Effector CD8-positive, alpha-beta T cell (primary cell): Measurements from ENCODE around the gene VSIR.

ENCODE experiments used
- DNase-seq: peaks from one replicate; lab custom pipeline; 2025; lab: John Stamatoyannopoulos, UW

The VSIR gene

DNA sequence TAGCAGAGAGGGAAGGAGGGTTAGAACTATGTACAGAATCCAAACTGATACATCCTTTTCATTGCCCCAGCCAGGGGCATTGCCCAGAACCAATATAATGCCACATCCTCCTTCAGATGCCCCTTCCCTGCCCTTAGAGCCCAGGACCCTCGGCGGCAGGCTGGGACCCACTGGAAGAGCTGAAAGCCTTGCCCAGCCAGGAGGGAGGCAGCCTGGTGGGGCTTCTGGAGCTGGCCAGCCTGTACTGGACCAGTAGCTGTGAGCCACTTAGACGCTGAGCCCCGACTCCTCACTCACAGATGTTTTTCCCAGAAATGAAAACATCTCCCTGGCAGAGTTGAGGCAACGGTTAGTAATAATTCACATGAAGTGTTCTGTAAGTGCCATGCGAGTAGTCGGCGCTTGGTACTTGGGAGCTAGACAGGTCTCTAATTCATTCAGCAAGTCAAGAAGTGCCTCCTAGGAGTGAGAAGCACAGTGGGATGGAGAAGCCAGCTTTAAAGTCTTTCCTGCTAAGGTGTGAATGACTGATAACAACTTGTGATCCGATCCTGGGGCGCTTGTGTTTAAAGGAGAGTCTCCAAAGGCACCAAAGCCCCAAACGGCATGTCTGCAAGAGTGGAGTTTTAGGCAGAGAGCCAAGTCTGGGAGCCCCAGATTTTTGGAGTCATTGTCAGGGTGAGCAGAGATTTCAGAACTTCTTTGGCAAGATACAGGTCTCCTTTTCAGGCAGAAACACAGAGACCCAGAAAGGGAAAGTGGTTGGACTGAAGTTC, 9.8 kb downstream of the VSIR start:
- DNase-seq, result no peak

DNA sequence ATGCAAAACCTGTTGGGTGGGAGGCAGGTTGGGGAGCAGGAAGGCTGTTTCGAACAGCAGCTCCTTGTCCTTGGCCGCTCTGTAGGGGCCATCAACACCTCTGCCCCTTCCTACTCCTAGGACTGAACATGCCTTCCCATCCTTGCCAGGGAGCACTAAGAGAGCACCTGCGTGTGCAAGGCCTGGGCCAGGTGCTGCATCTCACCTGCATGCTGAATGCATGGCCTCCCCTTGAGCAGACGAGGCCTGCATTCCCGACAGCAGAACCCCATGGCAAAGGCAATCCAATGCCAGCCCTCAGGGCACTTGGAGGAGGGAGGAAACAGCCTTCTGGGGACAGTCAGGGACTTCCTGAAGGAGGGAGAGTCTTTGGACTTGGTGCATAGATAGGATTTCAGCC, 11.0 kb downstream of the VSIR start:
- no peak for DNase-seq

DNA sequence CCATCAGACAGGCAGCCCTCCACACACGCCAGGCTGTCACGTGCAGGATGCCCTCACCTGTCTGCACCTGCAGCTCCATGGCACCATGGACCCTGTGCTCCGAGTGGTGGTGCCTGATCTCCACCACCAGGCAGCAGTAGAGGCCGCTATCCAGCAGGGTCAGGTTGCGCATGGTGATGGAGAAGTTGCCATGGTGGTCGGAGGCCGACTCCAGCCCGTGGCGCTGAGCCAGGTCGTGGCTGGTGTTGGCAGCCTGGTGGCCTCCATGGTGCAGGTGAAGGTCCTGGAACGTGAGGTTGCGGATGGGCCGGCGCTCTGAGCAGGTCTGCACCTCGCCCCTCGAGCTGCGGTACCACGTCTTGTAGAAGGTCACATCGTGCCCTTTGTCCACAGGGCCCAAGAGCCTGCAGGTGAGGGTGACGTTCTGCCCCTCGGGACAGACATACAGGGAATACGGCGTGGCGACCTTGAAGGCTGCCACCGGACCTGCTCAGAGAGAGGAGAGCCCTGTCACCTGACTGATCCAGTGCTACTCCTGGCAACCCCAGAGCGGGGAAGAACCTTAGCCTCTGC, 11.7 kb downstream of the VSIR start:
- DNase-seq, result no peak

DNA sequence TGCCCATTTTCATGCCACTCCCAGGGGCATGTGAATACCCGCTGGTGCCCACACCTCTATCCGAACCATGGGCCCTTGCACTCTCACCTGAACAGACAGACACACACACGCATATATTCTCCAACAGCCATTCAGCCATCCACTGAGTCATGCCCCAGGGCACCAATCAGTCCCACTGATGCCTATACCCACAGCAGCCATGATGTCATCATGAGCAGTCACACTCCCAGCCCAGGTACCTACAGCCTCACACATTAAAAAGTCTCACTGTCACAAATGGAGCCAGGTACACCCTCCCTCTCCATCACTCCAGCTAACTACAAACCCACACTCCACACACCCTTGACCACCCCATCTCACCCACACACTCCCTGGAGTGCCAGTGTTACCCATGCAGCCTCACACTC, 12.2 kb downstream of the VSIR start:
- DNase-seq, result no peak

DNA sequence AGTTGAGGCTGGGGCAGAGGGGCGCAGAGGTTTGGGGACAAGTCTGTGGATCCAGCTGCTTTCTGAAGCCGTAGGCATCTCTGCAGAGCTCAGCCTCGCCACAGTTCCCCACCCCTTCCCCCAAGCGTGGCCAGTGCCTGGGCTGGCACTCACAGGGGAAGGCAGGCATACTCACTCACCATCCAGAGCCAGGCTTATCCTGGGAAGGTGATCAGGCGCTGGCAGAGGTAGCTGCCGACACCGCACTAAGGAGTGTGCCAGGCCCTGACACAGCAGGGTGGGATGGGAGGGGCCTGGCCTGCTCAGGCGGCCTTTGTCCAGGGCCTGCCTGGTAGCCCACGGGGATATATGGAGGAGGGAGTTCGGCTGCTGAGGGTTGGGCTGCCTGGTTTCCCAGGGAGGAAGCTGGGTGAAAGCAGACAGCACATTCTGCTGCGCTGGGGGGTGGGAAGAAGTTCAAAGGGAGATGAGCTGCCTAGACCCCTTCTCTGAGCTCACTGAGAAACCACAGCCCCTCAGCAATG, 15.9 kb downstream of the VSIR start:
- DNase-seq, result peak; percentile 19

DNA sequence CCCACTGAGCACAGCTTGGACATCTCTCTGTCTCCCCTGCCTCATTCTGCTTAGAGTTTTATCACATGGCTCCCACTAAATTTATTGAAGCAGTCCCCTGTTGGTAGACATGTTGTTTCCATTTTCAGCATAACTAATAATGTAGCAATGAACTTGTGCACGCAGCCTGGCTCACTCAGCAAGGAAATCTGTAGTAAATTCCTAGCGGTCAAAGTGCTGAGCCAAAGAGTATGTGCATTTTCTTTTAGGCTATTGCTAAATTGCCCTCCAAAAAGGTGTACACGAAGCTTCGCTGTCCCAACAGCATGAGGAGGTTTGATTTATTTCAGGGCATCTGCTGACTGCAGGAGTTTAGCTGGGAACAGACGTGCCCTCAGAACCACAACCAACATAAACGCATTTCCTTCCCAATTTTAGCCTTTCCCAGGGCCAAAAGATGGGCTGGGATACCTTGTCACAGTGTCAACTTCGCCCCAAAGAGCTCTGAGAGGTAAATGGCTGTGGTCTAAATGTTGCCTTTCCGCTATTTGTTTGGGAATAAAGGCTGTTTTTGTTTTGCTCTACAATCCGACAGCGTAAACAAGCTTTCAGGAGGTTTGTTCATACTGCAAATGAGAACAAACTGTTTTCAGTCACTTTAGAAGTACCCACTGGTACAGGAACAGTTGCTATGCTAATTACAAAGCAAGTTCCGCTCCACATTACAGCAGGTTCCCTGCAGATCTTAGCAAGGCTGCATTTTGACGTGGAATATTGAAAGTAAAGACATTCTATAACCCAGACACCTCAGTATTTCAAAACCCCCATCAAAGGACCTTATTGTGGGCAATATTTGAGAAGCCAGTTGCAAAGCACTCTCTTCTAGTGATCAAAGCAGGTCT, 16.8 kb downstream of the VSIR start:
- no peak for DNase-seq

DNA sequence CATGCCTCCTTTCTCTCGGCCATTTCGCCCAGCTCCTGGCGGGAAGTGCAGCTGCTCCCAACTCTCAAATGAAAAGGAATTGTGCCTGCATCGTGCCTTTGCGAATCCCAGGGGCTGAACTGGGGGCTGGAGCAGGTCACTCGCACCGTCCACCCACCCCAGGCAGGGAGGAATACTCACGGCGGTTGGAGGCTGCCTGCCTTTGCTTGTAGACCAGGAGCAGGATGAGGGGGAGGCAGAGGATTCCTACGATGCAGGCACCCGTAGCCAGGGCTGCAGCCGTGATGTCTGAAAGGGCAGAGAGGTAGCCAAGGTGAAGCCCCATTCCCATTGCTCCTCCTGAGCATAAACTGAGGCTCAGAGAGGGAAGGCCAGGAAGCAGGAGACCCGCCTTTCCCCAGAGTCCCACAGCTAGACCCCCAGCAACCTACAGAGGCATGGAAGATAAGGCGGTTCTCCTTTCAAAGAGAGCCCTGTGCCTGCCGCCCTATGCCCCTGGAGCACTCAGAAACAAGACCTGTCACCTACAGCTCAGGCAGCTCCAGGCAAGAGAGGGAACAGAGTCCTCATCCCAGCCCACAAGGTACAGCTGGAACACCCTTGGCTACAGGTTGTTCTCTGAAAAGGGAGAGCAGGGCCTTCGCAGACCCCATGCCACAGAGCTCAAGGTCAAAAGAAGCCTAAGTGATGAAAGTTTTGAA, 18.0 kb downstream of the VSIR start:
- no peak for DNase-seq

DNA sequence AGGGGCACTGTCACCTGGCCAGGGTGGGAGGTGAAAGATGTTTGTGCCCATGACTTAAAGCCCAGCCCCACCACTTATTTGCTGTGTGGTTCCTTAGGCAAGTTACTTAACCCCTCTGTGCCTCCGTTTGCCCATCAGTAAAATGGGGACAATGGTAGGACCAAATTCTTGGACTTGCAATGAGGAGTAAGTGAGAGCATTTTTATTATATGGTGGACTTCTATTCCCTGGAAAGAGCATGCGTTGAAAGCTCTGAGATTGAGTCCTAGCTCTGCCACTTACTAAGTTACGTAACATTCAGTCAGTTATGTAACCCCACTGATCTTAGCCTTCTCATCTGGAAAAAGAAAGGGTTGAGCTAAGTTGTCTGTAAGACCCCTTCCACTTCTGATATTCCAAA, 18.8 kb downstream of the VSIR start:
- DNase-seq, result no peak

DNA sequence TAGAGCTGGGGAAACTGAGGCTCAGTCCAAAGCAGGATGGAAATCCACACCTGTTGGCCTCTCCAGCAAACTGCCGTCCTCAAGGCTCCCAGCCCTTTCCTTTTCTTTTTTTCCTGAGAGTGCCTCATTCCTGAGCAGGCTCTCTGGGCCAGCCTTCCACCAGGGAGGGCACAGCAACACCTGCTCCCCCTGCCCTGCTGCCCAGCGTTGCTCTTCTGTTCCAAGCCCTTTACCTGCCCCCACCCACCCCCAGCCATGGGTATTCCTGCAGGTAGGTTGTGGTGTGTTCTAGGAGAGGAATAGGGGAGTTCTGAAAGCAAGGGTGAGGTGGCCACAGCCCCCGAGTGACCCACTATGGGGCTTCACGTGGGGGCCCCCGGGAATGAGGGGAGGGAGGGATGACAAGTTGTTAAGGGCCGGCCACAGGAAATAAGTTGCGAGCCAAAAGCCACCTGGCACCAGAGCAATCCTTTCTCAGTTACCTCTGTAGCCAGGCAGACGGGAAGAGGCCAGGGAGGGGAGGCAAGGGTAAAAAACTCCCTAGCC, 19.3 kb downstream of the VSIR start:
- DNase-seq, result no peak

DNA sequence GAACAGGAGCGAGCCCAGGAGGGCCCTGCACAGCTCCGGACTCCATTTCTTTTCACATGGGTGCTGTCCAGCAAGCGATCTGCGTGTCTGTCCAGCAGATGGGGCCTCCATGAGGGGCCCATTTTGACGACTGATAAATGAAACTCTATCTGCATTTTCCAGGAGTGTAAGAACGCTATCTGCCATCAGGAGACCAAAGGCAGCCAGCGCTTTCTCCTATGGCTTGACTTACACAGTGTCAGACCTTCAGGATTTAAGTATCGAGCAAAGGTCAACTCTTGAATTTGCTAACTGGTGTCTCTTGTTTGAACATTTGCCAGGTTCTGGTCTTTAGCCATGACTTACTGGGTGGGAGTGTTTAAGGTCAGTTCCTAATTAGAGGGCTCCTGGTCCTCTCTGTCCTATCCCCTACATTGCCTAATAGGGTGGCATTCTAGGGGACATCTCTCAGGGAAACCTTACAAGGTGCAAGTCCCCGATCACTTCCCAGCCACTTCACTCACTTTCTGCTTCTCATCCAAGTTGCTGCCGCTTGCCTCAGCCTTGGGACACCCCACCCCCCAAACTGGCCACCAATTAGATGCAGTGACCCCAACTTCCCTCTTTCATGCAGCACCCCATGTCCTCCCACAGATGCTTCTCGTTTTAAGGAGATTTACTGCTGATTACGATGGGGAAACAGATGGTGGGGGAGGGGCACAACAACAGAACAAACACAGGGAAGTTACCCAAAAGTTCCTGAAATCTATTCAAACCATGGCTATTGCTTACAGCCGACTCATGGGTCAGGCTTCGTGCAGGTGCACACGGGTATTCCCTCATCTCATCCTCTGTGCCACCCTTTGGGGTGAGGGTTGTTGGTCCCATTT, 20.0 kb downstream of the VSIR start:
- no peak for DNase-seq

DNA sequence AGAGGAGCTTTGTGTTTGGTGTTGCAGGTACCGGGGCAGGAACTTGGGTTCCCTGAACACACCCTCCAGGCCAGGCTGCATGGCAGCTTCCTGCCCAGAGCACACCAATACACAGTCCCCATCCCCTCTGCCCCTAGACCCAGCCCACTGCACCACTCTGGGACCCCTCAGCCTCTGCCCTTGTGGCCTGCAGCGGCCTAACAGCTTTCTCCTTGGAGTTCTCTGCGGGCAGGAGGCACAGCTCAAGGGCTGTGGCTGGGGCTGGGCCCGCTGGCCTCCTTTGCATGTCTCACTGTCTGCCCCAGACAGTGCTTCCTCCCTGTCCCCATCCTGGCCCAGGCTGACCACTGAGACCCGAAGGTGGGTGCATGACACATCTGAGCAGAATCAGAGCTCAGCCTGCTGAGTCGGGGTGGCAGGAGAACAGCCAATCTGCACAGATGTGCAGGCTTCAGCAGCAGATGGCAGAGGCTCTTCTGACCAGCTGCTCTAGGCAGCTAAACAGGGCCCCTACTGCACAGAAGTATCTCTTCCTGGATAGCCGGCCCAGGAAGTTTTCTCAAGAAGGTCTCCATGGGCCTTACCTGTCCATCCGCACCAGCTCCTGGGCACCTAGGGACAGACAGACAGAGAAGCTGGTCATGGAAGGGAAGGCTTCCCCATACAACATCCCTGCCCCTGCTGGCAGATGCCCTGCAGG, 20.8 kb downstream of the VSIR start:
- no peak for DNase-seq

DNA sequence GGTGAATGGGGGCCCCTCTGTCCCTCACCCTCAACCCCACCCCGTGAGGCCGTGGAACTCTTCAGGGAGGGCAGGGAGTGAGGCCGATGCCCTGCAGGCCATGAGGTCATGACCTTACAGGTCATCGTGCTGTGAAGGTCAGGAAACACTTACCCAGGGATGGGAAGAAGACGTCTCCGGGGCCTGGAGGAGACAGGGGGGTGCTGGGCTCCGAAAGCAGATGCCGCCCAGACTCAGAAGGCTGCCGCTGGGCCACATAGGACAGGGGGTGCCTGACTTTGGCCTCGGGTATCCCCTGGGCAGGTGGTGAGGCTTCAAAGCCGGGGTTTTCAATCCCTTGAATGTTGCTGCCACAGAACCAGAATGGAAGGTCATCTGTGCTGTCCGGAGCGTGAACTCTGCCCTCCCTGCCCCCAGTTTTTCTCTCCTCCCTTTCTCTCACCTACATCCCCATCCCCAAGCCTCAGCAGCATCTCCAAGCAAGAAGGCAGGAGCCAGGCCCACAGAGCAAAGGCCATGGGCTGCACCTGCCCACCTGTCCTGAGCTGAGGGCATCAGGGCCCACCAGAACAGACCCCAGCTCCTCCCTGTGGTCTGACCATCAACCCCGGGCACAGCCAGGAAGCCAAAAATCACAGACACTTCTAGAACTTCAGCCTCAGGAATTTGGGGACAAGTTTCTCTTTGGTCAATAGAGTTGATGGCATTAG, 21.6 kb downstream of the VSIR start:
- DNase-seq, result no peak

DNA sequence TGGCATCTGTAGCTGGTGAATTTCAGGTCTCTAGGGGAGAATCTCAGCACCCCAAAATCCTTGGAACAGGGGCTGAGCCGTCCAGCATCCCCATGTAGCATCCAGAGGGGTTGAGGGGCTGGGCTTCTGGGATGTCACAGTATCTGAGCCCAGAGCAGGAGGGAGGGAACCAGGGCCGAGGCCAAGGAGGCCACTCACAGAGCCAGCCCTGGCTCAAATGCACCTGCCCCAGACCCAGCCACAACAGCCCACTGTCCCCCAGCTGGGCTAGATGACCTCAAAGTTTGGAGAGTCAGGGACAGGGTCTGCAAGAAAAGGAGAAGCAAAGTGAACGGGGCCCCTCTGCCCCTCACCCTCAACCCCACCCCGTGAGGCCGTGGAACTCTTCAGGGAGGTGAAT, 22.3 kb downstream of the VSIR start:
- DNase-seq, result no peak

DNA sequence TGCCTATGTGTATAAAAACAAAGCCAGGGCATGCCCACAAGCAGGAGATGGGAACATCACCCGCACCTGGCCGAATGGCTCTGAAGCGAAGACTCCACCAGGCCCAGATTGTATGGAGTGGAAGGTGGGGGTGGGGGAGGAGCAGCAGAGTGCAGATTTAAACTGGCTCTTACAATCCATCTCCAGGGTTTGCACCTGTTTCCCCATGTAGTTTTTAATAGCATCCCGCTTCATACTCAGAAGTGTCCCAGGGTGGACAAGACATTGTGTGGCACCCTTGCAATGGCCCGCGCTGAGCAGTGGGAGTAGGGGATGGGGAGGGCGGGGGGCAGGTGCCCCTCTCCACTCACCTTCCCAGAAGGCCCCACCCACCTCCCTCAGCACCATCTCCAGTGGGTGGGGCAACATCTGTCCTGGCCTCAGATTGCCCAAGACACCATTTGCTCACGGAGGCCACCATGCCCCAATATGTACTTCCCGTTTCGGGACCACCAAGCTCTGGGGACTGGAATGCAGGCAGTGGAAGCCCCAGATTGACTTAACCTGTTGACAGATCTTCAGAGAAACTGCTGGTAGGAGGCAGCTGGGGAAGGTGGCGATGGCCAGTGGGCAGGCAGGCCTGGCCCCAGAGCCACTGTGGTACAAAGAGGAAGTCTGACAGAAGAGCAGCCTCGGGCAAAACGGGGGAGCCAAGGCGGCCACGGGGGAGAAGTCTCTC, 23.0 kb downstream of the VSIR start:
- DNase-seq, result no peak

DNA sequence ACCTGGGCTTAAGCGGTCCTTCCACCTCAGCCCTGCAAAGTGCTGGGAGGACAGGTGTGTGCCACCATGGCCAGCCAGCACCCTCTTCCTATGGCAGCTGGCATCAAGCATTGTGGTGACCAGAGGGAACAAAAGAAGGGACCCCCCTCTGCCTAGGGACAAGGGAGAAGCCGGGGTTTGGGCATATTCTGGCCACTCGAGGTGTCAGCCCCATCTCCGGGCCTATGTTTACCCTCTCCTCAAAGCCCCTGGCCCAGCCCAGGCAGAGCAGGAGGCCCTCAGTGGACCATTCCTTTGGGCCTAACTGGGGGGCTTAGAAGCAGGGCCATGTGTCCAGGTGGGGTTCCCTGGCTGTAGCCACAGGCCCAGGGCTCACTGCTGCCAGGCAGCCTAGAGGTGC, 23.9 kb downstream of the VSIR start:
- DNase-seq, result no peak

DNA sequence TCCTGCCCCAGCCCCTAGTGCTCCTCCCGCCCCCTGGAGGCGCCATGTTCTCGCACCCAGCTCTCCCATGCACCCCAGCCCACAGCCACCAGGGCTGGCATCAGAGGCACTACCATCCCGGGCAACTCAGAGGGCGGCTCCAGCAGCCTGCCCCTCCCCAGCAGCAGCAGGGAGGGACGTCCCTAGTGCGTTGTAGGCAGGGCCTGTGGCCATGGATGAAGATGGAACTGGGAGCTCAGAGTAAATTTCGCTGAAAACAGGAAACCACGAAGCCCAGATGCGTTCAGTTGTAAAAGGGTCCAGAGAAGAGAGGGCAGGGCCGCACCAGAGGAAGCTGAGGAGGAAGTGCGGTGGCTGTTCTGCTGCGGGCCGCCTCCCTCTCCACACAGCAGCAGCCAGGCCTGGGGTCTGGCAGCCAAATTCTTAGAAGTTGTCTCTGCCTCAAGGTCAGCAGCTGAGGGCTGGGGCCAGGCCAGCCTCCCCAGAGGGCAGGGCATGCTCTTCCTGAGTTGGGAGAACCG, 24.6 kb downstream of the VSIR start:
- peak; percentile 60 for DNase-seq

DNA sequence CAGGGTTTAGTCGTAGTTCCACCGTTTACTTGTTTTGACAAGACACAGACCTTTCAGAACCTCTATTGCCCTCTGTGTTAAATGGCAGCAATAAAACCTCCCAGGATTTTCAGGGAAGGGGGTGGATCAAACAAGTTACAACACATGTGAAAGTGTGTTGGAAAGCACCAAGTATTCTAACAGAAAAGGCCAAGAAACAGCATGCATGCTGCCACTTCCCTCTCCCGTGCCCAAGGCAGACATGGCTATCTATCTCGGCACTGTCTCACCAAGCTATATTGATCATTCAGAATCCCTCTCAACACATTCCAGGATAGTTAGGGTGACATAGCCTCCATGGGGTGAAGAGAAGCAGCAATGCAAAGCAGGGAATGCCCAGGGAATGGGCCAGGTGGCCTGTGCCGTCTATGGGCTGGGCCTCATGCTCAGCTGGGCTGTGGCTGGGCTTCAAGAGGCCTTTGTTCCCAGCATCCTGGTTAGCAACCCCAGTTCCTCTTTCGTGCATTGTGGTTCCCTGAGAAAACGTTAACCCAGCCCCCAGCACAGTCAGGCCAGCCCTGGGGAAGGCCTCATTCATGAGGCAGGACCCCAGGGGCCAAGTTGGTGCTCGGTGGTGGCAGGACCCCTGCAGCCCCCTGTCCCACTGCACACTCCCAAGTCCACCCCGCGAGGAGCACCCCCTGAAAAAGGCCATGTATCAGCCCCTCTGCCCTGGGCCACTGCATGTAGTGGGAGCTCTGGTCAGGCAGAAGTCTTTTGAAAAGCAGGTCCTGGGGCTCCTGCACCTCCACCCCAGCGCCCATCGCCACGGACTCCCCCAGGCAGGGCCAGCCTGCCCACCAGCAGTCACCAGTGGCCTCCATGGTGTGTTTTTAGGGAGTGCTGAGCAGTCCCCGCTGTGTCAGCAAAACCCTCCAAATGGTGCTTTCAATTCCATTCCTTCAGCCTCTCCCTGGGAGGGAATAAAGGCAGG, 25.5 kb downstream of the VSIR start:
- no peak for DNase-seq
